Stimulated activated CD4-positive, alpha-beta T cell treated with anti-CD3 and anti-CD28 coated beads, TNF-alpha, amount 100 ng/mL, for 24 hours (primary cell): ENCODE measurements around the gene MTSS2.

ENCODE experiments used
- DNase-seq, 3 experiments: peaks; one replicate each; pipeline ENCODE4 v3.0.0-alpha.2; 2020; ENCODE audit warnings: low read depth in 3 of 3

MTSS2 gene

GRCh38 chr16:70714581-70715054, 28.8 kb upstream of the MTSS2 start:
- DNase-seq = no peak

- DNase-seq = no peak
Observed at GRCh38 chr16:70713824-70714223, 28.0 kb upstream of the MTSS2 start.

DNA sequence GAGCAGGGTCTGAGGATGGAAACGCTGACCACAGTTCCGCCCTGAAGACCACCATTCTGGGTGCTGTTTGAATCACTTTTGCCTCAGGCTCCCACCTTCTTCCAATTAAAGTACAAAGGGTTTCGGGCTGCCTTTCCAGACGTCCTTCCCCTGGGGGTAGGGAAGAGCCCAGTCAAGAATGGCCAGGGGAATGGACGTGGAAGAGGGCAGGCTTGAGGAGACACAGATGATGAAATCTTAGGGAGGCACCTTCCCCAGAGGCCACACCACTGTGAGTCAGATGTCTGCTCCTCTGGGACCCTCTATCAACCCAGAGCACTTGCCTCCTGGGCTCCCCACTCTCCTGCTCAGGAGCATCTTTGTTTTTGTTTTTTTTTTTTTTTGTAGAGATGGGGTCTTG, 27.5 kb upstream of the MTSS2 start:
- DNase-seq = no peak

DNA sequence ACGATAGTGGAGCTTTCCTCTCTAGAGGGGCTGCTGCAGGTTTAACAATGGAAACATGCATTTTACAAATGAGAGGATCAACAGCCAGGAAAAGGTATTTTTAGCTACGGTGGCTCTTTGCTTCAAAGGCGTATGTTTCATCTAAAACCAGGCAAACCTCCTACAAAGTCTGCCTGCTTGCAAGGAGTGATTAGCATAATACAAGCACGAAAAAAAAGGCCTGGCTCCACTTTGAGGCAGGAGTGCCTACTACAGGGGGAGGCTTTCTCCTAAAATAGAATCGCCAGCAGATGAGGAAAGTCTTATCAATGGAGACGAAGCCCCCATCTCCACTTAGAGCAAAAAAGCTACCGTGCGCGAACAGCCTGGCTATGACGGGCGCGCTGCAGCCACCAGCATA, 27.1 kb upstream of the MTSS2 start:
- DNase-seq = no peak

GRCh38 chr16:70712359-70712758, 26.5 kb upstream of the MTSS2 start:
- DNase-seq = no peak

DNA sequence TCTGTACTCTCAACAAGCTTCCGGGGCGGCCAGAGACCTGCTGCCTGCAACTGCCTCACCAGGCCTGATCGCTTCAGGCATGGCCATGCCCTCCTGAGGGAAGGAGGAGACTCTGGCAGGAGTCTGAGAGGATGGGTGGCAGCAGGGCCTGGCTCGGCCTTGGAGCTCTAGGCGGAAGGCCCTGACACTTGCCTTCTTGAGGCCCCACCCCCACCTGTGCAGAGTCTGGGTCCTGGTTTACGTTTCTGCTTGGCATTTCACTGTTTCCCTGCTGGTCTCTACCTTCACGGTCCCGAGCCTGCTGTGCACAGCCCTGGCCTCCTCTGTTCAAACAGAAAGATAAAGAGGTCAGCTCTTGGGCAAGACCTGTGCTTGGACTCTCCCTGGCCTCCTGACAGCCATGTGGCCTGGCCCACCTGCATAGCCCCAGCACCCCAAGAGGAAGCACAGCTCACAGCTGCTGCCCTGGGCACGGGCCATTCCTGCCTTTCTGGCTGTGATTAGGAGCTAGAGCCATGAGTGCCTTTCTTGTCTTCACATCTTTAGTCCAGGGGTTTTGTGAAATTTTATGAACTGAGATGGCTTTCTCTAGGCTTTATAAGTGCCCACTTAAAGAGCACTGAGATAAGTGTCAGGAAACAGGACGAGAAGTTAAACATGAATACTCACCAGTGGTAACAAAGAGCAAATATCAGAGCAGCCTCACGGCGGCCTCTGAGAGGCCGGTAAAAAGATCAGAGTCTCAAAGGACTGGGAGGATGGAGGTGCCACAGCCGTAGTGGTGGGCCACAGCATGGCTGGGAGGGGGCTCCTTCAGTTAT, 25.6 kb upstream of the MTSS2 start:
- DNase-seq = no peak

DNA sequence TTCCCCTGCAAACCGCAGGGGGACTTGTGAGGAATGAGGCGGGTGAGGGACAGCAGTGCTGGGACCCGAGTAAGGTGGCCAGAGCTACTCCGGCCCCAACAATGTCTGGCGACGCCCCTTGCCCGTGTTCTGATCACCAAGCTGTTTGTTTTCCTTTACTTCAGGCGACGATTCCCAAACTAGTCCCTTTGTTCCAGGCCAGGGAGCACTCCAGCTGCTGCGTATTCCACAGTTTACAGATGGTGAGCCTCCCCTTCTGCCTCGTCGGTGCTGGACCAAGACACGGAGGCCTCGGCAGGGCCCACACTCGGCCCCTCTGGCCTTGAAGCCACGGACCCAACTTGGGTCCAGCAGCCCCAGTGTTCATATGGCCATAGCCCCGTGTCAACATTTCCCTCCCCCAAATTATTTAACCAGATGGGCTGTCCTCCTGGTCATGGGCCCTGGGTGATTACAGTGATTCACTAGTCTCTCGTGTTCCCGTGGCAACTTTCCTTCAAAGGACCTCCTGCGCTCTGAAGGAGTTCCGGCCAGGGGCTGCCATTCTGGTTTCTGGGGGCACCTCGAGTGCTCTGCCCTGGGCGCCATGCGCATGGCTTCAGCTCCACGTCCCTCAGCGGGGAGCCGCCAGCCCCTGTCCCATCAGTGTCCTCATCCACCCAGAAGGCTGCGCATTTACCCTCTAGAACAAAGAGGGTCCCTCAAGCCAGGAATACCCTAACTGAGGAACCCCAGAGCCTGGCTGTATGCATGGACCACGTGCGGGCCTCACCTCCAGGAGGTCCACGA, 24.8 kb upstream of the MTSS2 start:
- DNase-seq = no peak

- no peak for DNase-seq
Observed at GRCh38 chr16:70709942-70710341, 24.1 kb upstream of the MTSS2 start.

DNA sequence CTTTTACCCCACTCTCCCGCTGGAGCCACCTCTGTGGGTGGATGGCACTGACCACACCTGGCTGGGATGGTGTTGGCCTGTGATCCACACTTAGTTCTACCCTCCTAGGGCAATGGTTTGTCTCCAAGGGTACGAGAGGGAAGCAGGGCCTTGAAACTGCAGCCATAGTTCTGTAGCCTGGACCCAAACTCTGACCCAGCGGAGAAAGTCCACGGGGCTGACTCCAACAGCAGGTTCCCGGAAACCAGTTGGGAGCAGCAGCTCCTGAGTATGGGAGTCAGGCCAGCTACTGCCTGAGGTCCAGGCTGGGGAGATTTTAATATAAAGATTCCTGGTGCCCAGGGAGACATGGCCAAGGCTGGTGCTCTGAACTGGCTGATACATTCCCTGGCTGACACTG, 23.6 kb upstream of the MTSS2 start:
- no peak for DNase-seq

DNA sequence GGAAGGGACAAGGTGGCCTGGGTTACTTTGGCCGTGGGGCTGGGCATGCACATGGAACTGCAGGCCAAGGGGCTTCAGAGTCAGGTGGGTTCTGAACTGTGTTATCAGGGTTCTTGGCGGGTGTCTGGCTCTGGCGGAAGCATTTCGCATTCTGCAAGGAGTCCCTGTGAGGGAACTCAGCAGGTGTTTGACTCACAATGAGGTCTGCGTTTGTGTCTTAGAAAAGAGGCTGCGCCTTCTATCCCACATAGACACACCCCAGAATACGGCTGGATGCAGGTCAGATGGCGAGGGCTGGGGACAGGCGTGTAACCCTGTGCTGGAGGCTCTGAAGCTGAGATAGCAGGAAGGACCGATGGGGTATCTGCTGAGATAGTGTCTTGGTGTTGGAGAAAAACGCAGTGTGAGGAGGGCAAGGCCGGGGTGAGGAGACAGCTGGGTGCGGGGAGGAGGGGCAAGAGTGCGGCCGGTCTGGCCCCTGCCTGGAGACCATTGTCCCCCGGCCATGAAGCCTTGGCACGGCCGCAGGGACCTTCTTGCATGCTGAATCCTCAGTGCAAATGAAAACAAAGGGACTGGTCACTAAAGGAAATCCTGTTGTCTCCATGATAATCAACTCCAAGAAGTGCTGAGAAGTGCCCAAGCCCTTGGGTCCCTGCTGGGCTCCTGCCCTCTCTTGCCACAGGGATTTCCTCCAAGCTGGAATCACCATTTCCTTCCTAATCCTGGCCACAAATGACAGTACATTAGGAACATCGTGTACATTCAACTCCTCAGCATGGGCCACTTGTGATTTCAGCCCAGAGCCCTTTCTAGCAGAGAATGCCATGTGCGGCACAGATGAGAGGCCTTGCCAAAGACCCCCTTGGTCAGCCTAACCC, 22.8 kb upstream of the MTSS2 start:
- no peak for DNase-seq

GRCh38 chr16:70706948-70707465, 21.2 kb upstream of the MTSS2 start:
- DNase-seq = no peak

DNA sequence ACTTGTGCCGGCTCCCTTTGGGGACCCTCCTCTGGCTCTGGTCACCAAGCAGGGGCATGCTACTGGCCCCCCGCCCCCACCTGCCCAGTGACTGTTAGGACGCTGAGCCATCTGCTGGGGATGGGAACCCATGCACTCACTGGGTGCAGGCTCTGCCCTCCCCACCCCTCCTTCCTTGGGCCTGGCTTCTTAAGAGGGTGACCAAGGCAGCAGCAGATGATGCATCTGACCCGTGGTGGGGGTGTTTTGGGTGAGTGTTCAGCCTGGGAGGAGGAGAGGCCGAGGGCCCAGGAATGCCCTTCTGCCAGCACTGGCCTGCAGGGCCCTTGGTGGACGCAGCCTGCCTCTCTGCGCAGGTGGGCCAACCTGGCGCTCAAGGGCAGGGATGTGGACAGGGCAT, 19.2 kb upstream of the MTSS2 start:
- DNase-seq = no peak

- no peak for DNase-seq
Observed at GRCh38 chr16:70704586-70704985, 18.7 kb upstream of the MTSS2 start.

- no peak for DNase-seq
Observed at GRCh38 chr16:70703835-70704381, 18.1 kb upstream of the MTSS2 start.

- no peak for DNase-seq
Observed at GRCh38 chr16:70703041-70703834, 17.4 kb upstream of the MTSS2 start.

DNA sequence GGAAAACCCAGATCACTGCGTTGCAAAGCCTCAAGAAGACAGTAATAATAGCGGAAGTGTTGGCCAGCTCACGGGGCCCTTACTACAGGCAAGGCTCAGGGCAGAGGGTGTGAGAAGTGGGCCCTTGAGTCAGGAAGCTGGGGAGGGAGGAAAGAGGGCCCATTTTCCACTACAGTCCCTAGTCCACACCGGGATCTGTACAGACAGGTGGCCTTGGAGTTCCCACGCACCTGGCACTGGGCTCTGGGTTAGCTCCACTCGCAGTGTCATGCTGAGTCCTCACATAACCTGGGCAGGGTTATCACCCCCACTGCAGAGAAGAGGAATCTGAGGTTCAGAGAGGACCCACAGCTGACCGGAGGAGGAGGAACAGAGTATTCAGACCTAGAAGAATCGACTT, 16.8 kb upstream of the MTSS2 start:
- DNase-seq = no peak

DNA sequence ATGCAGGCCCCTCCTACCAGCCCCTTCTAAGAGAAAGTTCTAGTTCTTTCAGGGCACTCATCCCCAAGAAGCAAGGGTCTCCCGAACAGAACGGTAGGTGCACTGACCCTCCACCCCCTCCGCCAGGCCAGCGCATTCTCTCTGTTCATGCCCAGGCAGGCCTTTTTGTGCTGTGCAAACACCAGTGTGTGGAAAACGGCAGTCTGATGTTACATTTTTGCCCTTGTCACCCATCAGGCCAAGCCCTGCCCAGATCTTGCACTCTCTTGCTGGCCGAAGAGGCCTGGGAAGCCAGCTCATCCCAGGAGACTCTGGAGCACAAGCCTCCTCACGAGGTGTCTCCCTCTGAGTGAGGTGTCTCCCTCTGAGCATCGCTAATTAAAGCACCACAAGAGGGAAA, 16.1 kb upstream of the MTSS2 start:
- no peak for DNase-seq

DNA sequence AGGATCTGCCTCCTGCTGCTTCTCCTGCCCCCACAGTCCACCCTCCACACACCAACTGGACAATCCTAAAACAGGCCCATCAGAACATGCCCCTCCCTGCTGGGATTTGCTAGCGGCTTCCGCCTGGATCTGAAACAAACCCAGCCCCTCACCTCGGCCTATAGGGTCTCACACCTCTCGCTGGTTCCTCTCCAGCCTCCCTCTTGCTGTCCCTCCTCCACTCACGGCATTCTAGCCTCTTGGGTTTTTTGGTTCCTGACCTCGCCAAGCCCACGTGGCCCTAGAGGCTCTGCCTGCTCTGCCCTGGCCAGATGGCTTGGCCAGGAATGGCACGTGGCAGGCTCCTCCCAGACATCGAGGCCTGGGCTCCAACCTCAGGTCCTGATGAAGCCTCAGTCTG, 15.7 kb upstream of the MTSS2 start:
- no peak for DNase-seq

- no peak for DNase-seq
Observed at GRCh38 chr16:70701036-70701435, 15.2 kb upstream of the MTSS2 start.

DNA sequence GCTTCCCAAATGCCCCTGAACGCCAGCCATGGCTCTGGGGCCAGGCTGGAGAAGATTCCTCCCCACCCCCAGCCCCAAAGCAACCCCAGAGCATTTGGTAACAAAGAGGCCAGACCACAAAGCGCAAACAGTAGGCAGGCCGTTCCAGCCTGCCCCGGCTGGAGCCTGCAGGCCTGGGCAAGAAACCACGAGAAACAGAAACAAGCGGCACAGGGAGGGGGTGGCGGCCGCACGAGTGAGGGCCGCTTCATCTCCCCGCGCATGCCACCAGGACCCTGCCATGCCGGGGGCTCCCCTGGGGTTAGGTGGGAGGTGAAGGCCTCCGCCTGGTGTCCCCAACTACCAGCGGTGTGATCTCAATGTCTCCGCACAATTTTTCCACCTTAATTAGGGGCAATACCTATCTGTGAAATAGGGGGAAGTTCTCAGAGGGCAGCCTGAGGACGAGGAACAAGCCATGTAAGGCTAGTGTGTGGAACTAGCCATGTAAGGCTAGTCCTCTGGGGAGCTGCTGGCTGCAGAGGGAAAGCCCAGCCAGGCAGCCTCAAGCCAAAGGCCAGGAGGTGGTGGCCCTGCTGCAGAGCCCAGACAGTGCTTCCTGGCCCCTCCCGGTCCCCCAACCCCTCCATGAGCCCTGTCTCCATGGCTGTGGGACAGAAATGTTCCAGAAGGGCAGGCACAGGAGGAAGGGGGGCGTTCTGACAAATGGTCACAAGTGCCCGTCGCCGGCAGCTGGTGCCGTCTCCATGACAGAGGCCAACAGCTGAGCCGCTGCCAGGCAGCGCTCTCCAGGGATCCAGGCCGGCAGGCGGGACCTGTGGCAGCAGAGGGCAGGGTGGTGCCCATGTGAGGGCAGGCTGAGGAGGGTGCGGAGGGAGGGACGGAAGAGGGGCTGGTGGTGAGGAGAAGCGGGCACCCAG, 14.5 kb upstream of the MTSS2 start:
- no peak for DNase-seq
